HG02973 (cell line): Measurements from ENCODE around the gene WWP2.

Experiments
- ATAC-seq: cut with Tn5 transposase; IDR thresholded peaks from one replicate; pipeline ENCODE4 v1.9.1; 2021; ENCODE audit warnings: moderate library complexity; ENCODE audit not compliant: unreplicated experiment

The WWP2 gene

DNA sequence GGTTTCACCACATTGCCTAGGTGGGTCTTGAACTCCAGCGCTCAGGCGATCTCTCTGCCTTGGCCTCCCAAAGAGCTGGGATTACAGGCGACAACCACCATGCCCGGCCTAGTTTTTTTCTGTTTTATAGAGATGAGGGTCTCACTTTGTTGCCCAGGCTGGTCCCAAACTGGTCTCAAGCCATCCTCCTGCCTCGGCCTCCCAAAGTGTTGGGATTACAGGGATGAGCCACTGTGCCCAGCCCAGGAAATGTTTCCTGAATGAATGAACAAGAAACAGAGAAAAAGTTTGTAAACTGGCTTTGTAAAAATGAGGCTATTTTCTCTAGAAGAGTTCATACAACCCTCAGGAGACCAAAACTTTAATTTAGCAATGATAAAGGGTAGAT, 68.0 kb downstream of the WWP2 start:
- no peak for ATAC-seq

DNA sequence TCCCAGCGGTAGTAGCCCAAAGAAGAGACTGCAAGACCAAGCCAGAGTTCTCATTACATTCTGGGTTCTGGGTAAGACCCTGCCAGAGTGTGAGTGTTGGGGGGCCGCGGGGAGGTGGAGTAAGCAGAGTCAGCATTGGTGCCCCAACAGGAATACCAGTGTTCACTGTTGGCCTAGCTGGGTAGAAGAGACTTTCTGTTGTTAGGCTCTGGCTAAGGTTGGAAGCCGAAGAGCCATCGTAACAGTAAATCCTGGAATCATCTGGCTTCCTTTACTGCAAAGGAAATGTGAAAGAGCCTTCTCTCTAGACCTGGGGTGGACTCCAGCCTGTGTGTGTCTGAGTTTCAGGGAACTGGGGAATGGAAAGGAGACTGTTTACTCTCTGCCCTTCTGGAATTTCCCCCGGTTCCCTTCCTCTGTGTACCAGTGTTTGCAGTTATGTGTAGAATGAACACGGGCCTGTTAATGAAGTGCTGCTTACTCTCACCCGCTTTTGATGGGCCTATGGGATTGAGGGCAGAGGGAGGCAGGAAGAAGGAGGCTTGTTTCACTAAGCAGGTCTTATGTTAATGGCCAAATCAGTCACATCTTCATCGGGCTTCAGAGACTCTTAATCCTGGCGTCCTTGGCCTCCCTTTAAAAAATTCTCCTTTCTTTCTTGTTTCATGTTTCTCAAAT, 68.5 kb downstream of the WWP2 start:
- no peak for ATAC-seq

GRCh38 chr16:69831212-69832123, 69.3 kb downstream of the WWP2 start:
- ATAC-seq, result no peak

DNA sequence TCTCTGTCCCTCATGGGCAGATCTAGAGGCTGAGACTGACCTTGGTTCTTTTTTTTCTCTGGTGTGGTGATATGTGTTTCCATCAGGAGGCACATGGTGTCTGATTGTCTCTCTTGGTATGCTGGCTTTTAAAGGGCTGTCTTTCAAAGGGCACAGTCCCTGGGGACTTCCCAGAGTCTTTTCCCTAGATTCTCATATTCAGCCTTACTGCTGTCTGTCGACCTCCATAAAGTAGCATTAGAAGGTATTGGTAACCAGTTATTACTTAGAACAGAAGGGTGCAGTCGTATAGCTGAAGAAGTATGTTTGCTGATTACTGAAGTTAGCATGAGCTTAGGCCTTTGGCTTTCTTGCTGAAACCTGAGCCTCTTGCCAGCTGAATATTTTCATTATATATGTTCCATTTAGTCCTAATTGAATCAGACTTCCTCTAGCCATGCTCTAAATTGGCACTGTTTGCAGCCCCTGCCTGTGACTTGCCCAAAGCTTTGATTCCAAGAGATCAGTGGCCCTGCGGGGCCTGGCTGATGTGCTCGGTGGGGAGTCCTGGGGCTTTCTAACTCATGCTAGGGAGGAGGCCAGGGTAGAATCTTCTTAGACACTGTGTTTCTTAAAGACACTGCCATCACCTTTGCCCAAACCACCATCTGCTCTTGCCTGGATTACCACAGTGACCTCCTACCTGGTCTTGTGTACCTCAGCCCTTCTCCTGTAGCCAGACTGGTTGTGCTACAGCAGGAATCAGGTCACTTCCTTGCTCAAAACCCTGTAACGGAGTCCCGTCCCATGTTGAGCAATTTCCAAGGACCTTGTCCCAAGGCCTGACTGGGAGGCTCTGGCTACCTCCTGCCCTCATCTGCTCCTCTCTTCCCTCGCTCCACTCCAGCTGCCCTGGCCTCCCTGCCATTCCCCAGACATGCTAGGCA, 71.5 kb downstream of the WWP2 start:
- no peak for ATAC-seq

DNA sequence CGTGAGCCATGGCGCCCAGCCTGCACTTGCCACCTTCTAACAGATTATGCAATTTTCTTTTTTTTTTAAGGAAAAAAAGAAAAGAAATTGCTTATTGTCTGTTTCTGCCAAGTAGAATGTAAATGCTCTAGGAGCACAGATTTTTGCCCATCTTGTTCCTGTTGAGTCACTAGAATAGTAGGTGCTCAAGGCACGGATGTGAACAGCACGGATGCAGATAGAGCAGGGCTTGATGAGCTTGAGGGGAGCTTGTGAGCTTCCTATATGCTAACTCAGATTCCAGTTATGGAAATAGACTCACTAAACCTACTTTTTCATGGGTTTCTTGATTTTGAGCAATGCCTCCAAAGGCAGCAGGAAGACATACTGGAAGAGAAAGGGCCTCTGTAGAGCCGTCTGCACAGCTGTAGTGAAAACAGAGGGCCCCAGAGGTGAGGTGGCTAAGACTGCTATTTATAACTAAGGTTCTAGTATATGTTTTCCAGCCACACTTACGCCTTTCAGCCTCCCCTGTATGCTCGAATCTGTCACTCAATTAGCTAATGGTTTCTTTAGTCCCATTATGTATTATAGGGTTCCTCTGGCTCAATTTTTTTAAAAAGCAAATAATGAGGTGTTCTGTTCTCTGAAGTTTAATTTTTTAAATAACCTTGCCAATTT, 72.8 kb downstream of the WWP2 start:
- no peak for ATAC-seq

GRCh38 chr16:69836257-69836656, 74.1 kb downstream of the WWP2 start:
- no peak for ATAC-seq

DNA sequence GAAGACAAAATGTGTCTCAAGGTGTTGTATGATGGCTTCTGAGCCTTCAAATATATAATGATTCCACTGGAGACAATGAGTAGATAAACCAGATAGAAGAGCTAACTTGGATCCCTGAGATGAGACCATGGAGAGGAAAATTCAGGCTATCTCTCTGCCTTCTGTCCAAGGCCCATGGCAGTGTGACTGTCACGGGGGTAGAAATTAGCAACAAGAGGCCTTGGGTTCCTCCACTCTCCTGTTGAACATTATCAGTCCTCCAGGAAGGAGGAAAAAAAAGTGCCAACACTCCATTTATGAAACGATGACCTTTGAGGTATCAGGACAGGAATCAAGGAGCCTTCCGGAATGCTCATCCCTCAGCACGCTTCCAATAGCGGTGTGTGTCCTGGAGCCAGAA, 75.2 kb downstream of the WWP2 start:
- ATAC-seq, result no peak

DNA sequence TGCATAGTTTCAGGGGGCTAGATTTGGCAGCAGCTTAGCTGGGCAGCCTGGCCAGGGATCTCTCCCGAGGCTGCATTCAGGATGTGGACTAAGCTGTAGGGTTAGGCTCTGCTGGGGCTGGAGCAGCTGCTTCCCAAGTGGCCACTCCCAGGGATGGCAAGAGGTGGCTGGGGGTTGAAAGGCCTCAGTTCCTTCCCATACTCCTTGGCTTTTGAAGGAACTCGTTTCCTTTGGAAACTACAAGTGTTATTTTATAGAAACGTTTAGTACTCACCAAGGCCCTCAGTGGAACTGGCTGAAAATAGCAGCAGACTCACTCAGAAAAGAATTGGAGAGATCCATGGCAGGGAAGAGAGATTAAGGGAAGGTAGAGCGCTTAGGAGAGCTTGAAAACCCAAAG, 76.4 kb downstream of the WWP2 start:
- ATAC-seq, result no peak

DNA sequence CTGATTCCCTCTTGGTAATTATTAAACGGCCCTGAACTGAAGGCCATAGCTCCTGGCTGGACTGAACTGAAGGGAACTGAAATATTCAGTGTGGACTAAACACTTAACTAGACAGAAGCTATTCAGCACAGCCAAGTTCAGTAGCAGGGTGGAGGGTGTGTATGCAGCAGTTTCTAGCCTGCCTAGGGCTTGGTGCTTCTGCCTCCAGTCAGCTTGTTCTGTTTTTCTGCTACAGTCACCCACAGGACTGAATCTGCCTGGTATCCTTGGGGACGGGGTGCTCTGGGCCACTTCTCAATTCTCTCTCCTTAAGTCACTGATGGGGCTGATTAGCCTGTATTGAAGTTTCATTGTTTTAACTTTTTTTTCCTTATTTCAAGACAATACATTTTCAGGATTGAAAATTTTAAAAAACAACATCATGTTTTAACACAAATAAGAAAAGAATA, 77.1 kb downstream of the WWP2 start:
- ATAC-seq, result no peak

- no peak for ATAC-seq
Observed at GRCh38 chr16:69839798-69840409, 77.8 kb downstream of the WWP2 start.

GRCh38 chr16:69840975-69841374, 78.8 kb downstream of the WWP2 start:
- no peak for ATAC-seq

GRCh38 chr16:69844441-69844840, 82.3 kb downstream of the WWP2 start:
- no peak for ATAC-seq

GRCh38 chr16:69845181-69845580, 83.0 kb downstream of the WWP2 start:
- ATAC-seq, result no peak

GRCh38 chr16:69847643-69848042, 85.5 kb downstream of the WWP2 start:
- no peak for ATAC-seq

DNA sequence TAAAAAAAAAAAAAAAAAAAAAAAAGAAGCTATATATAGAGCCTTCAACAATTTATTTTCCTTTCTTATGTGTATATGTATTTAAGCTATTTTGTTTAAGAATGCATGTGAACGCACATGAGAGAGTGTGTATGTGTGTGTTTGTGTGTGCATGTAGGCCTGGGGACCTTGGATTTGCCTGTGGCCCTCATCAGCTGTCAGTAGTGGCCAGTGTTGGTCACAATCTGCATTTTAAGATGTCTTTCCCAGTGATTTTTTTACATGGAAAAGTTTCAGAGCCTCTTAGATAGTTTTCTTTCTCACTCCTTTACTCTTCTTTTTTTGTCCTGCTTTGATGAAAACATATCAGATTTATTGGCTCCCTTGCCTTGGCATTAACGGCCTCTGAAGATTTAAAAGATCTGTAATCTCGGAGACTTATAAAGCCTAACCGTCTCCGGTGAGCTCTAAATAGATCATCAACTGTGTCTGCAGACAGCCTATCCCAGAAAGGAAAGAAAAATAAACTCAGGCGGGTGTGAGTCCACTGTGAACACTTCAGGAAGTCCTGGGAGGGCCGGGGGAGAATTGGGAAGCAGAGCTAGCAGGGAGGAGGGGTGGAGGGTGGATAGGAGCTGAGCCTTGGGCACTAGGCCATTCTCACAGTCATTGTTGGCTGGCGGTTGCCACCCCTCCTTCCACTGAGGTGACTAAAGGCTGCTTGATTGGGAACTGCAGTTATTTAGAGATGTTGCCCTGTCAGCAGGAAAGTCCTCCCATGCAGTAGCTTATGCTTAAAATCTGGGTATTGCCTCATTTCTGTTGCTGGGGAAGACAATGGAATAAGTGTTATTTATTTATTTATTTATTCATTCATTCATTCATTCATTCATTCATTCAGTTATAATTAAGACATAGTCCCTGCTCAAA, 86.8 kb downstream of the WWP2 start:
- no peak for ATAC-seq

- no peak for ATAC-seq
Observed at GRCh38 chr16:69851491-69852240, 89.5 kb downstream of the WWP2 start.

GRCh38 chr16:69852815-69853214, 90.7 kb downstream of the WWP2 start:
- no peak for ATAC-seq

DNA sequence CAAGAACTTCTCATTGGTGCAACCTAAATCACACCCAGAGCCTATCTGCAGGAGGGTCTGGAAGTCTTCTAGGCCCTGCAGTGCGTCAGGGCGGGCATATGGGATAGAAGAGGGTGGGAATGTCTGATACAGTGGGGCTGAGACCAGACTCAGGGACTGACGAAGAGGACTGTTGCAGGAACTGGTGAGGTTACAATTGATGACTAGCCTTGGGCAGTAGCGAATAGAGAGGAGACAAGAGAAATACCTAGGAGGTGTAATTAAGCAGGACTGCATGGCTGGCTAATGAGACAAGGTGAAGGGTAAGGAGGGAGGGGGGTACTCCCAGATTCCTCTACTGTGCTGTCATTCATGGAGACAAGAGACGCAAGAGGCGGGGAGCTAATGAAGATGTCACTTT, 91.3 kb downstream of the WWP2 start:
- ATAC-seq, result no peak
